Natural killer cell (primary cell): ENCODE data around the gene GALNT16. TPM values are rescaled to one million over a fixed set of nuclear protein-coding genes. Genes with fewer than 3 reads are reported as not detected.

ENCODE experiments used
- ATAC-seq, 3 donors: fragments of 150-1000 bp in 2 of 3; fragments of 200-7000 bp in 1 of 3; cut with Tn5 transposase; 1 replicate in 1 of 3; 2 replicates in 2 of 3; pipeline ENCODE4 v1.10.0; 2021; ENCODE audit warnings: mild to moderate bottlenecking in 2 of 3, moderate library complexity in 2 of 3
- DNase-seq, 2 donors: peaks; one replicate each; pipeline versions ENCODE4 v3.0.0 to v3.0.0-alpha.2; 2013 to 2021; ENCODE audit warnings: mixed read lengths in 1 of 2
- H3K27ac ChIP-seq: one replicate; pipeline ENCODE4 v1.5.1; 2013; ENCODE audit warnings: mild to moderate bottlenecking, low read length
- H3K27me3 ChIP-seq: one replicate; pipeline ENCODE4 v1.6.1; 2013; ENCODE audit warnings: low read length; ENCODE audit not compliant: control insufficient read depth, insufficient read depth
- H3K36me3 ChIP-seq: one replicate; pipeline ENCODE4 v1.6.1; 2013; ENCODE audit warnings: low read length; ENCODE audit not compliant: control insufficient read depth, insufficient read depth
- H3K4me1 ChIP-seq: one replicate; pipeline ENCODE4 v1.6.1; 2013; ENCODE audit warnings: low read length; ENCODE audit not compliant: control insufficient read depth, insufficient read depth
- H3K4me3 ChIP-seq: one replicate; pipeline ENCODE4 v1.5.1; 2013; ENCODE audit warnings: low read length
- H3K9me3 ChIP-seq: one replicate; pipeline ENCODE4 v1.6.1; 2013; ENCODE audit warnings: low read length; ENCODE audit not compliant: control insufficient read depth, insufficient read depth
- H3K27ac Mint-ChIP-seq, 2 donors: one replicate each; pipeline ENCODE4 v1.8.0; 2022; ENCODE audit warnings: mild to moderate bottlenecking in 2 of 2, mixed read lengths in 2 of 2, moderate library complexity in 1 of 2
- H3K27me3 Mint-ChIP-seq, 2 donors: one replicate each; pipeline ENCODE4 v1.8.0; 2022; ENCODE audit warnings: low read depth in 2 of 2, mixed read lengths in 2 of 2
- H3K36me3 Mint-ChIP-seq: one replicate; pipeline ENCODE4 v1.8.0; 2022; ENCODE audit warnings: mixed read lengths
- H3K4me1 Mint-ChIP-seq, 2 donors: one replicate each; pipeline ENCODE4 v1.8.0; 2022; ENCODE audit warnings: mixed read lengths in 2 of 2
- H3K4me3 Mint-ChIP-seq: one replicate; pipeline ENCODE4 v1.8.0; 2022; ENCODE audit warnings: mild to moderate bottlenecking, moderate library complexity, mixed read lengths
- H3K9me3 Mint-ChIP-seq, 2 donors: one replicate each; pipeline ENCODE4 v1.8.0; 2022; ENCODE audit warnings: mixed read lengths in 2 of 2
- WGBS: methylation state at CpG from one replicate; pipeline ENCODE4 v1.1.7; 2013; ENCODE audit warnings: missing lambda C conversion rate; ENCODE audit not compliant: insufficient coverage; 5-methylcytosine and 5-hydroxymethylcytosine counted together
- intact Hi-C: fragments of 100-400 bp; cut with micrococcal nuclease; formaldehyde crosslinking; loops from one replicate; pipeline ENCODE4 v1.14.2; 2022
- total RNA-seq, 4 donors: library from RNA; stranded (reverse); fragments of 120-200 nt in 1 of 4; gene quantifications; one replicate each; pipeline versions ENCODE4 v1.2.3 to v1.2.4, GENCODE V29; 2013 to 2022
- TF ChIP-seq, protein P1 (sequence below): fragments of 200-600 bp; IDR thresholded peaks from one replicate; pipeline ENCODE4 v1.8.0; 2022; ENCODE audit warnings: antibody characterized with exemption

GALNT16 gene
- total RNA-seq, 3 donors from 2014 or later (not counting 1 experiment from before 2014, with no cell fraction given) = not detected

DNA sequence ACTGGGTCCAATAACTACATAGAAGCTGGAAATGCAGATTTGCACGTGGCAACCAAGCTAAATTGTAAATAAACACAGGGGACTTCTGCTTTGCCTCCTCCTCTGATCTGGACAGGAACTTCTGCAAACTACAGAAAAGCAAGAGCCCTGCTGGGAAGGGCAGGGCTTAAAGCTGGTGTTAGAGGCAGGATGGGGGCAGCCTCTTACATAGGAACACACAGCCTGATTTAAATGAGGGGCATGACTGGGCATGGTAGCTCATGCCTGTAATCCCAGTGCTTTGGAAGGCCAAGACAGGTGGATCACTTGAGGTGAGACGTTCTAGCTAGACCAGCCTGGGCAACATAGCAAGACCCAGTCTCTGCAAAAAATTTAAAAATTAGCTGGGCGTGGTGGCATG, 91.4 kb downstream of the GALNT16 start:
- Histone ChIP-seq H3K27me3 (no peaks in the 10 kb centered on the region), H3K36me3 (no peaks in the 10 kb centered on the region), H3K4me3 (no peak overlapping the region), H3K4me1 (peaks cover 14% of the 10 kb centered on the region), H3K27ac (no peak overlapping the region), H3K9me3 (no peaks in the 10 kb centered on the region)
- ATAC-seq = no peak
- H3K27me3 Mint-ChIP-seq = peaks cover 0 to 10% of the 10 kb centered on the region in 2 donors
- TF ChIP-seq, protein P1, sequence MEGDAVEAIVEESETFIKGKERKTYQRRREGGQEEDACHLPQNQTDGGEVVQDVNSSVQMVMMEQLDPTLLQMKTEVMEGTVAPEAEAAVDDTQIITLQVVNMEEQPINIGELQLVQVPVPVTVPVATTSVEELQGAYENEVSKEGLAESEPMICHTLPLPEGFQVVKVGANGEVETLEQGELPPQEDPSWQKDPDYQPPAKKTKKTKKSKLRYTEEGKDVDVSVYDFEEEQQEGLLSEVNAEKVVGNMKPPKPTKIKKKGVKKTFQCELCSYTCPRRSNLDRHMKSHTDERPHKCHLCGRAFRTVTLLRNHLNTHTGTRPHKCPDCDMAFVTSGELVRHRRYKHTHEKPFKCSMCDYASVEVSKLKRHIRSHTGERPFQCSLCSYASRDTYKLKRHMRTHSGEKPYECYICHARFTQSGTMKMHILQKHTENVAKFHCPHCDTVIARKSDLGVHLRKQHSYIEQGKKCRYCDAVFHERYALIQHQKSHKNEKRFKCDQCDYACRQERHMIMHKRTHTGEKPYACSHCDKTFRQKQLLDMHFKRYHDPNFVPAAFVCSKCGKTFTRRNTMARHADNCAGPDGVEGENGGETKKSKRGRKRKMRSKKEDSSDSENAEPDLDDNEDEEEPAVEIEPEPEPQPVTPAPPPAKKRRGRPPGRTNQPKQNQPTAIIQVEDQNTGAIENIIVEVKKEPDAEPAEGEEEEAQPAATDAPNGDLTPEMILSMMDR = no peak
- H3K9me3 Mint-ChIP-seq = no peaks in the 10 kb centered on the region
- H3K27ac Mint-ChIP-seq = no peak overlapping the region
- H3K4me1 Mint-ChIP-seq = peaks cover 8 to 9% of the 10 kb centered on the region in 2 donors
- no peak for DNase-seq
- H3K4me3 Mint-ChIP-seq = no peak overlapping the region
- intact Hi-C loops = no loop called here
- WGBS = 59% methylated on average over 3 of the region's 3 CpGs
- H3K36me3 Mint-ChIP-seq = no peaks in the 10 kb centered on the region

DNA sequence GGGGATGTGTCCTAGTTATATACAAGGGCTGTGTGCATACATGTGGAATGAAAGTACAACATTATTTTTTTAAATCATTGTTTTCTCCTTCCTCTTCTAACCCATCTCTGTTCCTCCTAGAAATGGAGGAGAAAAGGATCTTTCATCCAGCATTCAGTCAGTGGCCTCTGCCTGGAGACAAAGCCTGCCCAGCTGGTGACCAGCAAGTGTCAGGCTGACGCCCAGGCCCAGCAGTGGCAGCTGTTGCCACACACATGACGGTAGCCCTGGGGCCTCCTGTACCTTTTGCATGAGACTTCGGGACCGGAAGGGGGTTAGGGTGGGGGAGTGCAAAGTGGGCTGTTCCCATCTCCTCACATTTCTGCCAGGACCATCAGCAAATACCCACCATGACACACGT, 92.0 kb downstream of the GALNT16 start:
- H3K4me3 Mint-ChIP-seq = no peak overlapping the region
- H3K4me1 ChIP-seq = peaks cover 14% of the 10 kb centered on the region
- H3K4me1 Mint-ChIP-seq = peaks cover 8 to 9% of the 10 kb centered on the region in 2 donors
- no peaks in the 10 kb centered on the region for H3K36me3 Mint-ChIP-seq
- ATAC-seq = no peak
- H3K36me3 ChIP-seq = no peaks in the 10 kb centered on the region
- no peaks in the 10 kb centered on the region for H3K27me3 ChIP-seq
- intact Hi-C loops = no loop called here
- DNase-seq = no peak
- H3K9me3 ChIP-seq = no peaks in the 10 kb centered on the region
- H3K27ac Mint-ChIP-seq = no peak overlapping the region
- no peak overlapping the region for H3K4me3 ChIP-seq
- H3K9me3 Mint-ChIP-seq = no peaks in the 10 kb centered on the region
- H3K27me3 Mint-ChIP-seq = peaks cover 0 to 10% of the 10 kb centered on the region in 2 donors
- TF ChIP-seq, protein P1 = no peak
- WGBS = 92% methylated on average over 3 of the region's 5 CpGs
- H3K27ac ChIP-seq = no peak overlapping the region

DNA sequence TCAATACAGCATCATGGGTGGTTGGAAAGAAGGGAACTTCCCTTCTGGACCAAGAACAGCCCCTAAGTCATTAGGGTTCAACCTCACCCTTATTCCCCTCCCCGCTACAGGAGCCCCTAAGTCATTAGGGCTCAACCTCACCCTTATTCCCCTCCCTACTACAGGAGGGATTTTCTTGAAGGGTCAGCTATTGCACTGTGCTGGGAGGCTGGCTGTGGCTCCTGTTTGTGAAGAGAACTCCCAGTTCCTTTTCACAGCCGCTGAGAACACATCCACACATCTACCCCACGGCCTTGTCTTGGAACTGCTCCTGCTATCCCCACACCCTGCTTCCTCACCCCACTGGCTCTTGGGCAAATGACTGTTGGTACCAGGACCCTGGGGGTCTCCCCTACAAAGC, 93.2 kb downstream of the GALNT16 start:
- H3K4me1 Mint-ChIP-seq = peaks cover 8 to 9% of the 10 kb centered on the region in 2 donors

More for the DNA sequence above, 93.2 kb downstream of the GALNT16 start:
- H3K4me1 ChIP-seq = peaks cover 14% of the 10 kb centered on the region
- ATAC-seq = no peak
- H3K36me3 ChIP-seq = no peaks in the 10 kb centered on the region
- Mint-ChIP-seq H3K9me3 (no peaks in the 10 kb centered on the region), H3K4me3 (no peak overlapping the region), H3K36me3 (no peaks in the 10 kb centered on the region), H3K27ac (no peak overlapping the region), H3K27me3 (peaks cover 0 to 9% of the 10 kb centered on the region in 2 donors)
- TF ChIP-seq, protein P1 = no peak
- no peaks in the 10 kb centered on the region for H3K27me3 ChIP-seq
- no peak for DNase-seq
- H3K27ac ChIP-seq = no peak overlapping the region
- intact Hi-C loops = no loop called here
- WGBS = 90% methylated on average over 3 of the region's 3 CpGs
- no peak overlapping the region for H3K4me3 ChIP-seq
- no peaks in the 10 kb centered on the region for H3K9me3 ChIP-seq
